T-helper 2 cell treated with Interferon-gamma antibody and Interleukin-4, amounts not matched to agents 100 ng/mL and 5 ng/mL, for 36 hours (primary cell): ENCODE data around the gene TCTN1. TPM values are rescaled to one million over a fixed set of nuclear protein-coding genes. Genes with fewer than 3 reads are reported as not detected.
"Not testable (repeated sequence)": the region's sequence is repeated elsewhere in the genome, so short reads cannot be mapped to it uniquely, and the experiment has no call there.

Source experiments
- intact Hi-C: fragments of 100-400 bp; cut with micrococcal nuclease; formaldehyde crosslinking; loops from one replicate; pipeline ENCODE4 v1.15.1; 2023
- total RNA-seq: library from RNA; stranded (reverse); gene quantifications from 2 replicates; pipeline ENCODE4 v1.2.3, GENCODE V29; 2022

The TCTN1 gene
- total RNA-seq, 1 donor from 2014 or later = 3.6 TPM

GRCh38 chr12:110627500-110628195 lies 13.7 kb downstream of the TCTN1 start:
- intact Hi-C loops = no loop called here

- intact Hi-C loops = no loop called here
These were observed 21.1 kb downstream of the TCTN1 start for GRCh38 chr12:110635055-110635454.

GRCh38 chr12:110636516-110636915 lies 22.6 kb downstream of the TCTN1 start:
- intact Hi-C loops = no loop called here

- intact Hi-C loops = no loop called here
These were observed 24.0 kb downstream of the TCTN1 start for GRCh38 chr12:110637869-110638441.

GRCh38 chr12:110638796-110639195 lies 24.9 kb downstream of the TCTN1 start:
- intact Hi-C loops = no loop called here

- intact Hi-C loops = no loop called here
These were observed 25.6 kb downstream of the TCTN1 start for GRCh38 chr12:110639336-110640141.

GRCh38 chr12:110640275-110641025 lies 26.5 kb downstream of the TCTN1 start:
- intact Hi-C loops = no loop called here

GRCh38 chr12:110641521-110641920 lies 27.6 kb downstream of the TCTN1 start:
- intact Hi-C loops = no loop called here

- intact Hi-C loops = no loop called here
These were observed 33.7 kb downstream of the TCTN1 start for GRCh38 chr12:110647631-110648040.

- intact Hi-C loops = no loop called here
These were observed 35.5 kb downstream of the TCTN1 start for GRCh38 chr12:110649341-110649847.

GRCh38 chr12:110654238-110654637 lies 40.3 kb downstream of the TCTN1 start:
- intact Hi-C loops = not testable (repeated sequence)

GRCh38 chr12:110656071-110656655 lies 42.2 kb downstream of the TCTN1 start:
- intact Hi-C loops = no loop called here

- intact Hi-C loops = no loop called here
These were observed 43.8 kb downstream of the TCTN1 start for GRCh38 chr12:110657747-110658146.

GRCh38 chr12:110658242-110658641 lies 44.3 kb downstream of the TCTN1 start:
- intact Hi-C loops = no loop called here

GRCh38 chr12:110658878-110659277 lies 44.9 kb downstream of the TCTN1 start:
- intact Hi-C loops = no loop called here

- intact Hi-C loops = no loop called here
These were observed 47.5 kb downstream of the TCTN1 start for GRCh38 chr12:110661337-110661972.

- intact Hi-C loops = no loop called here
These were observed 53.0 kb downstream of the TCTN1 start for GRCh38 chr12:110666892-110667291.

GRCh38 chr12:110667671-110668070 lies 53.7 kb downstream of the TCTN1 start:
- intact Hi-C loops = no loop called here

GRCh38 chr12:110668480-110669192 lies 54.7 kb downstream of the TCTN1 start:
- intact Hi-C loops = no loop called here

- intact Hi-C loops = no loop called here
These were observed 55.2 kb downstream of the TCTN1 start for GRCh38 chr12:110669193-110669502.
